HG02623 (cell line): ENCODE results near the gene RABGAP1L.
"Not testable (repeated sequence)": the region's sequence is repeated elsewhere in the genome, so short reads cannot be mapped to it uniquely, and the experiment has no call there.

Experiments
- ATAC-seq: cut with Tn5 transposase; IDR thresholded peaks from one replicate; pipeline ENCODE4 v1.9.1; 2021; ENCODE audit warnings: moderate library complexity; ENCODE audit not compliant: unreplicated experiment

The RABGAP1L gene

GRCh38 chr1:174289644-174290310, 130.5 kb downstream of the RABGAP1L start:
- no peak for ATAC-seq

- ATAC-seq = no peak
Measured at GRCh38 chr1:174291059-174291458, 131.7 kb downstream of the RABGAP1L start.

GRCh38 chr1:174296309-174296708, 137.0 kb downstream of the RABGAP1L start:
- no peak for ATAC-seq

GRCh38 chr1:174297351-174297750, 138.0 kb downstream of the RABGAP1L start:
- ATAC-seq = no peak

GRCh38 chr1:174301295-174302077, 142.2 kb downstream of the RABGAP1L start:
- ATAC-seq = no peak

- no peak for ATAC-seq
Measured at GRCh38 chr1:174308604-174309003, 149.3 kb downstream of the RABGAP1L start.

GRCh38 chr1:174309490-174309889, 150.2 kb downstream of the RABGAP1L start:
- ATAC-seq = no peak

- no peak for ATAC-seq
Measured at GRCh38 chr1:174314433-174314832, 155.1 kb downstream of the RABGAP1L start.

- ATAC-seq = no peak
Measured at GRCh38 chr1:174315239-174315638, 155.9 kb downstream of the RABGAP1L start.

- not testable (repeated sequence) for ATAC-seq
Measured at GRCh38 chr1:174320897-174321296, 161.6 kb downstream of the RABGAP1L start.

- ATAC-seq = no peak
Measured at GRCh38 chr1:174322202-174322862, 163.0 kb downstream of the RABGAP1L start.

GRCh38 chr1:174324493-174324892, 165.2 kb downstream of the RABGAP1L start:
- ATAC-seq = no peak

- ATAC-seq = no peak
Measured at GRCh38 chr1:174324939-174325338, 165.6 kb downstream of the RABGAP1L start.

- no peak for ATAC-seq
Measured at GRCh38 chr1:174326278-174326677, 167.0 kb downstream of the RABGAP1L start.

GRCh38 chr1:174333437-174333836, 174.1 kb downstream of the RABGAP1L start:
- no peak for ATAC-seq

- no peak for ATAC-seq
Measured at GRCh38 chr1:174337000-174337681, 177.8 kb downstream of the RABGAP1L start.

- not testable (repeated sequence) for ATAC-seq
Measured at GRCh38 chr1:174340404-174340803, 181.1 kb downstream of the RABGAP1L start.

- ATAC-seq = no peak
Measured at GRCh38 chr1:174344162-174344561, 184.8 kb downstream of the RABGAP1L start.

- ATAC-seq = no peak
Measured at GRCh38 chr1:174352117-174352516, 192.8 kb downstream of the RABGAP1L start.

GRCh38 chr1:174352883-174353608, 193.7 kb downstream of the RABGAP1L start:
- ATAC-seq = no peak

GRCh38 chr1:174358344-174358743, 199.0 kb downstream of the RABGAP1L start:
- ATAC-seq = no peak
